Common myeloid progenitor, CD34-positive (primary cell): ENCODE data around the gene PLIN4.
A peak's percentile ranks its signal among the peaks of the same experiment; 100 is the strongest.

ENCODE experiments used
- CTCF ChIA-PET: fragments of 350-600 bp; sonication (Branson Sonifier 250); formaldehyde crosslinking; loops from one replicate; lab custom pipeline; 2021; ENCODE audit warnings: antibody characterized with exemption; lab: Charles Lee
- POLR2A ChIA-PET: fragments of 350-600 bp; sonication (Branson Sonifier 250); formaldehyde crosslinking; loops from one replicate; lab custom pipeline; 2021; ENCODE audit warnings: antibody characterized with exemption; lab: Charles Lee
- DNase-seq, 3 donors: peaks; one replicate each; pipeline versions ENCODE4 v3.0.0 to v3.0.0-alpha.2; 2013
- H3K27ac ChIP-seq, 2 experiments: 1 replicate in 1 of 2; 2 replicates in 1 of 2; pipeline ENCODE4 v1.7.0; 2013; ENCODE audit warnings: inconsistent platforms in 2 of 2, low read length in 2 of 2, mild to moderate bottlenecking in 2 of 2, low read depth in 1 of 2, moderate library complexity in 1 of 2; ENCODE audit not compliant: severe bottlenecking in 2 of 2, insufficient read depth in 1 of 2, poor library complexity in 1 of 2
- H3K27me3 ChIP-seq, 5 experiments: replicated peaks in 2 of 5; 1 replicate in 3 of 5; 2 replicates in 2 of 5; pipeline versions ENCODE4 v1.6.1 to v1.7.0; 2013; ENCODE audit warnings: low read length in 4 of 5, mild to moderate bottlenecking in 2 of 5, moderate library complexity in 2 of 5, inconsistent platforms in 1 of 5; ENCODE audit not compliant: insufficient read depth in 5 of 5, control insufficient read depth in 4 of 5
- H3K36me3 ChIP-seq, 4 experiments: 1 replicate in 2 of 4; 2 replicates in 2 of 4; pipeline versions ENCODE4 v1.6.1 to v1.7.0; 2013; ENCODE audit warnings: low read length in 3 of 4, control low read depth in 1 of 4, mild to moderate bottlenecking in 1 of 4; ENCODE audit not compliant: control insufficient read depth in 4 of 4, insufficient read depth in 4 of 4
- H3K4me1 ChIP-seq, 4 experiments: 1 replicate in 3 of 4; 2 replicates in 1 of 4; pipeline versions ENCODE4 v1.6.1 to v1.7.1; 2013; ENCODE audit warnings: low read length in 3 of 4, mild to moderate bottlenecking in 3 of 4, control low read depth in 1 of 4, inconsistent platforms in 1 of 4, moderate library complexity in 1 of 4; ENCODE audit not compliant: control insufficient read depth in 4 of 4, insufficient read depth in 4 of 4; ENCODE audit errors: control extremely low read depth in 1 of 4
- H3K4me3 ChIP-seq, 7 experiments: 1 replicate in 4 of 7; 2 replicates in 3 of 7; pipeline versions ENCODE4 v1.5.1 to v1.7.0; 2013; ENCODE audit warnings: mild to moderate bottlenecking in 7 of 7, low read length in 6 of 7, moderate library complexity in 6 of 7, inconsistent platforms in 2 of 7, low read depth in 2 of 7, control low read depth in 1 of 7; ENCODE audit not compliant: insufficient read depth in 4 of 7, control insufficient read depth in 1 of 7; ENCODE audit errors: extremely low read depth in 1 of 7
- H3K9me3 ChIP-seq, 5 experiments: 1 replicate in 4 of 5; 2 replicates in 1 of 5; pipeline versions ENCODE4 v1.6.1 to v1.7.1; 2013; ENCODE audit warnings: low read length in 4 of 5, mild to moderate bottlenecking in 2 of 5, inconsistent platforms in 1 of 5, low read depth in 1 of 5, moderate library complexity in 1 of 5; ENCODE audit not compliant: control insufficient read depth in 4 of 5, insufficient read depth in 2 of 5; ENCODE audit errors: control extremely low read depth in 1 of 5
- WGBS: methylation state at CpG from one replicate; pipeline ENCODE4 v1.1.5; 2013; ENCODE audit not compliant: insufficient coverage; 5-methylcytosine and 5-hydroxymethylcytosine counted together

PLIN4 gene

DNA sequence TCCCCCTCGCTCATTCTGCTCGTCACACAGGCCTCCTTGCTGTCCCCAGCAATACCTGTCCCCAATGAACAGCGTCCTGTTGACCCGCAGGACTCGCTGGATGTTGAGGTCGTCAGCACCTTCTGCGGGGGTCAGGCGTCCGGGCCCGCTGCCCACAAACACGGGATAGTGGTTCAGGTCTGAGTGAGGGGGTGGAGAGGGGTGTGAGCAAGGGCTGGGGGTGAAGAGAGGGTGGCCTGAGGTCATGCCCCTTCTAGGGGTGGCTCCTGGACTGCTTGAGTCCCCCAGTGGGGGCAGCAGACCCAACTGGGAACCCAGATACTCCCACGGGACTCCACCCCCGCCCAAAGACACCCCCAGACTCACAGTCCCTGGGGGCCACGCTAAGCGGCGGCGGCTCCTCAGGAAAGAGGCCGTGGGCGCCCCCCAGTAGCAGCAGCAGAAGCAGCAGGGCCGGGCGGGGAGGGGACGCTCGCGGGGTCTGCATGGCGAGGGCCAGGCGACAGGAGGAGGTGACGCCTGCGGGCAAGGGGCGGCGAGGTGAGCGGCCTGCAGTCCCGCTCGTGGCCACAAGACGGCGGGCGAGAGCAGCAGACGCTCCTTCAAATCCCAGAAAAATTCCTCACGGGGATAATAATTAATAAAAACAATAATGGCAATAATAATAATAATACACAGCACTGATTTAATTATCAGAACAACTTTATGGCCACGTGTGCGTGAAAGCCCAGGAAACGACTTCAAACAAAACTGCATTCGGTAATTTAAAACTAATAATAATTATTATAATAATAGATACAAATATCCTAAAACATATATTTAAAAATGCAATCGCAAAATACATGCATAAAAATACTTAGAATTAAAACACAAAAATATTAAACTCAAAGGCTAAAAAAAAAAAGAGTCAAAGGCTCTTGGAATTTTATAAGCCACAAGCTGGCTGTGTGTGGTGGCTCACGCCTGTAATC, 40.0 kb upstream of the PLIN4 start:
- POLR2A ChIA-PET = interaction anchor here (0.6 kb wide), 2 partner anchors 26 to 78 kb away, joined by 4 to 10 read pairs; no protein-coding TSS in a partner anchor
- H3K9me3 ChIP-seq = no peaks in the 10 kb centered on the region

DNA sequence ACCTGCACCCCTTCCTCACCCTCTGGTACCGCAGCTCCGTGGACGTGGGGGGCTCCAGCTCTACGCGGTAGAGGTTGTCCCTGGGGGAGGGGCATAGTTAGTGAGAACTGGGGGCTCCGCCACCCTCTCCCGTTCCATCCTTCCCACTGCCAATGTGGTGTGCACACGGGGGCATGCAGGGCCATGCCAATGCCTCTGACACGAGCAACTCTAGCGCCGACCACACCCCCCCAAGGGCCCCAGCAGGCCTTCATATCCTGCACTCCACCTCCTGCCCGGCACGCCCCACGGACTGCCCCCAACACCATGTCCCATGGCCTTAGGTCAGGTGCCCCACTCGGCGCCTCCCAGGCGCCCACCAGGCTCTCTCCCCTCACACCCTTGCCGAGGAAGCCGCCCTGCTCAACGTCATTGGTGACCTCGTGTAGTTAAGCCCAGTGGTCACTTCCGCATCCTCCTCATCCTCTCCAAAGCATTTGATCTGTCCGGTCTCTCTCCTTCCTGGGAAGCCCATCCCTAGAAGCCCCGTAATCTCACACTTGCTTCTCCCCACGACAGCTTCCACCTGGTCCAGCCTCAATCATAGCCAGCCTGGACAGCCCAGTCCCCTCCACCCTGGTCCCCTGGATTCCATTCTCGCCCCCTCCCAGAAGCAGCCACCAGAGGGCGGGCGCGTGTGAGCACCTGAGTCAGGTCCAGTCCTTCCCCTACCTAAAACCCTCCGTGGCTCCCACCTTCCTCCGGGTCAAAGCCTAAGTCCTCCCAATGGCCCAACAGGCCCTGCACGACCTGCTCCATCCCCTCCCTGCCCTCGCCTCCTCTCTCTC, 39.1 kb upstream of the PLIN4 start:
- 84% methylated on average over 22 of the region's 33 CpGs for WGBS
- no peak overlapping the region for H3K4me3 ChIP-seq
- POLR2A ChIA-PET = no interaction called here

More for the DNA sequence above, 40.0 kb upstream of the PLIN4 start:
- Histone ChIP-seq H3K27ac (no peak overlapping the region), H3K36me3 (no peaks in the 10 kb centered on the region), H3K4me3 (no peak overlapping the region), H3K27me3 (no peaks in the 10 kb centered on the region), H3K4me1 (peaks cover 0 to 19% (median 9%) of the 10 kb centered on the region in 4 experiments)
- CTCF ChIA-PET = interaction anchor here (0.8 to 2.9 kb wide), 5 partner anchors 9 to 76 kb away, joined by 3 to 13 read pairs (median 5); partner anchors contain the start of gene PLIN5
- DNase-seq = peak in 1 of 3 donors; percentile 39
- 33% methylated on average over 22 of the region's 44 CpGs for WGBS

DNA sequence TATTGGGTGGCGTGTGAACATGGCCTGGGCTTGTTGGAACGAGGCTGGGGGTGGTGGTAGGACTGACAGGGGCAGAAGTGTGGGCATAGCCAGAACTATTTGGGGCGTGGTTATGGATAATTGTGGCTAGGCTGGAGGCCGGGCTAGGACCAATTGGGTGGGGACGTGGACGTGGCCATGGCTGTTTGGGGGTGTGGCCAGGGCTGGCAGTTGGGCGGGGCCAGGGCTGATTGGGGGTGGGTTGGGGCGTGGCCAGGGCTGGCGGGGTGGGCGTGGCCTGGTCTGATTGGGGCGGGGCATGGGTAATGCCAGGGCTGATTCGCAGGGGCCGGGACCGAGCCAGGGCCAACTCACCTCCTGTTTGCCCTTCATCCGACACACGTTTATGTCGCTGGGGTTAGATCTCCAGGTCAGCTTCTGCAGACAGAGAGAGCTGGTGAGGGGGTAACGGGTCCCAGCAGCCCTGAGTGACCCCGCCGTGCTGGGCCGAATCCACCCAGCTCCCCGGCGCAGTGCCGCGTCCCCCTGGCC, 38.4 kb upstream of the PLIN4 start:
- Histone ChIP-seq H3K27ac (no peak overlapping the region), H3K36me3 (no peaks in the 10 kb centered on the region), H3K4me1 (peaks cover 0 to 12% (median 5%) of the 10 kb centered on the region in 4 experiments), H3K27me3 (no peaks in the 10 kb centered on the region), H3K4me3 (no peak overlapping the region), H3K9me3 (no peaks in the 10 kb centered on the region)
- 75% methylated on average over 17 of the region's 25 CpGs for WGBS
- ChIA-PET POLR2A (no interaction called here), CTCF (interaction anchor here (0.8 to 1.3 kb wide), 5 partner anchors 10 to 80 kb away, joined by 3 read pairs; partner anchors contain the start of gene LRG1)
- DNase-seq = no peak

More for the DNA sequence above, 39.1 kb upstream of the PLIN4 start:
- DNase-seq = no peak
- Histone ChIP-seq H3K9me3 (no peaks in the 10 kb centered on the region), H3K27ac (no peak overlapping the region), H3K4me1 (peaks cover 0 to 12% (median 5%) of the 10 kb centered on the region in 4 experiments), H3K27me3 (no peaks in the 10 kb centered on the region), H3K36me3 (no peaks in the 10 kb centered on the region)
- CTCF ChIA-PET = interaction anchor here (0.8 to 1.3 kb wide), 5 partner anchors 10 to 79 kb away, joined by 3 read pairs; partner anchors contain the start of gene LRG1

DNA sequence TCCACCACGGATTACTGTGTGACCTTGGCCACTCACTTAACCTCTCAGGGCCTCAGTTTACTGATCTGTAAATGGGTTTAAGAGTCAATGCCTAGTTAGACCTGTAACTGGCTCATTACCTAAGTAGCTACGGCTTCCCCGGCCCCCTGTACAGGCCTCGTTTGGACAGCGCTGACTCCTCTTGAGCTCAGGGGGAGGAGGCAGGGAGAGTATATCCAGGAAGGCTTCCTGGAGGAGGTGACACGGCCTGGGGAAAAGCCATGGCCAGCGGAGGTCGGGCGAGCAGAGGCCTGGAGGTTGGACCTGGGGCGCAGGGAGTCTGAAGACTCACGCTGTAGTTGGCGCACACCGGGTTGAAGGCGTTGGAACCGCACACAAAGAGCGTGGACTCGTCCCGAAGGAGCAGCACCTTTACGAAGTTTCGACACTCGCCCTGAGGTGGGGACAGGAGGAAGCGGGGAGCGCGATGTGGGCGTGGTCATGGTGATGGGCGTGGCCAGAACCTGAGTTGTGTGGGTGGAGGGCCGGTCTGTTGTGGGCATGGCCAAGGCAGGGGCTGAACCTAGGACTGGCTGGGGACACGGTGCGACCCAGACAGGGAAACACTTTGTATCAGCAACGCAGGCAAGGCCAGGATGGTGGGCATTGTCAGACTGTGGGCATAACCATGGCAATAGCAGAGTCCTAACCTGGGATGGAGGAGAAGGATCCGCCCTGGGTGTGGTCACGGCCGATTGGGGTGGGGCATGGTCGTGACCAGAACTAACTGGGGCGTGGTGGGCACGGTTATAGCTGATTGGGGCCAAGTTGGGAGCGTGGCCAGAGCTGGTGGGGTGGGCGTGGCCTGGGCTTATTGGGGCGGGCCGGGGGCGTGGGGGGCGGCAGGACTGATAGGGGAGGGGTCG, 37.6 kb upstream of the PLIN4 start:
- no peak overlapping the region for H3K27ac ChIP-seq
- peak in 1 of 3 donors; percentile 27 for DNase-seq
- 86% methylated on average over 41 of the region's 43 CpGs for WGBS
- POLR2A ChIA-PET = no interaction called here
- peaks cover 0 to 12% (median 5%) of the 10 kb centered on the region in 4 experiments for H3K4me1 ChIP-seq
- no peak overlapping the region for H3K4me3 ChIP-seq
- H3K27me3 ChIP-seq = no peaks in the 10 kb centered on the region
- no peaks in the 10 kb centered on the region for H3K36me3 ChIP-seq
- CTCF ChIA-PET = interaction anchor here (0.9 to 1.5 kb wide), 4 partner anchors 11 to 81 kb away, joined by 3 to 6 read pairs (median 4); no protein-coding TSS in a partner anchor
- no peaks in the 10 kb centered on the region for H3K9me3 ChIP-seq

DNA sequence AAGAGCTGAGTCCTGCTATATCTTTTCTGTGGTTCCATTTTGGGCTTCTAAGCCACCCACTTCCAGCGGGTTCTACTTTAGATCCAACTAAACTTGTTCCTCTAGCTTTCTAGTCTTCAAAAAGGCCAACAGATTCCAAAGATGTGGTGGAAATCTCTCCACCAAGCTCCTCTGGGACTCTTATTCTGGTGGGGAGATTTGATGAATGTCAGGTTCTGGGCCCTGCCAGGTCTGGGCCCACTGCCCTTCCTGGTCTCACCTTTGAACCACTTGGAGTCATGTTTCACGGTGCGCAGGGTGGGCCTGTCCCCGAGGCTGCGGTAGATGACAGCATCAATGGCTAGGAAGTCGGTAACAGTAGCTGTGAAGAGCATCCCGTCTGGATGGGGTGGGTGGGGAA, 36.4 kb upstream of the PLIN4 start:
- WGBS = 100% methylated on average over 5 of the region's 7 CpGs
- Histone ChIP-seq H3K9me3 (no peaks in the 10 kb centered on the region), H3K27me3 (no peaks in the 10 kb centered on the region), H3K4me3 (no peak overlapping the region), H3K36me3 (no peaks in the 10 kb centered on the region), H3K27ac (no peak overlapping the region), H3K4me1 (peaks cover 0 to 7% (median 3%) of the 10 kb centered on the region in 4 experiments)
- ChIA-PET POLR2A (interaction anchor here (0.9 kb wide), 1 partner anchor 82 kb away, joined by 3 read pairs; no protein-coding TSS in a partner anchor), CTCF (interaction anchor here (1.2 to 1.5 kb wide), 3 partner anchors 14 to 82 kb away, joined by 6 read pairs; partner anchors contain the start of gene PLIN5)
- DNase-seq = no peak

DNA sequence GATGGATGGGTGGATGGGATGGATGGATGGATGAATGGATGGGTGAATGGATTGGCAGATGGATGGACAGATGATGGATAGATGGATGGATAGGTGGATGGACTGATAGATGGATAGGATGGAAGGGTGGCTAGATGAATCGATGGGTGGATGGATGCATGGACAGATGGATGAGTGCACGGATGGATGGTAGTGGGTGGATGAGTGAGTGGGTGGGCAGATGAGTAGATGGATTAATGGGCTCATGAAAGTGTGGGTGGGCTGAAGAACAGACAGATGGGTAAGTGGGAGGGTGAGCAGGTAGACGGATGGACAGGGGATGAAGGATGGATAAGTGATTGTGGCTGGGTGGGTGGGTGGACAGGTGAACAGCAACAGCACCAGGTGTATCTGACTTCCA, 35.5 kb upstream of the PLIN4 start:
- H3K36me3 ChIP-seq = no peaks in the 10 kb centered on the region
- DNase-seq = no peak
- 94% methylated on average over 3 of the region's 3 CpGs for WGBS
- no peaks in the 10 kb centered on the region for H3K27me3 ChIP-seq
- no peak overlapping the region for H3K4me3 ChIP-seq
- H3K27ac ChIP-seq = no peak overlapping the region
- ChIA-PET POLR2A (no interaction called here), CTCF (no interaction called here)
- no peaks in the 10 kb centered on the region for H3K9me3 ChIP-seq
- H3K4me1 ChIP-seq = no peaks in the 10 kb centered on the region
